Measurements from ENCODE around the gene CCDC68. TPM values are rescaled to one million over a fixed set of nuclear protein-coding genes. Genes with fewer than 3 reads are reported as not detected.
A peak's percentile ranks its signal among the peaks of the same experiment; 100 is the strongest.

The CCDC68 gene
- total RNA-seq, 1 experiment from 2014 or later = 3.1 TPM

- Histone ChIP-seq H3K9ac (ENCODE audit: low read length) (no peak overlapping the region), H3K9me3 (ENCODE audit: low read length) (no peaks in the 10 kb centered on the region), H3K4me2 (ENCODE audit: low read length) (peak overlapping the region; percentile 47), H3K27ac (ENCODE audit: low read length) (peak overlapping the region; percentile 56), H3K4me1 (ENCODE audit: insufficient read depth, low read length) (peaks cover 40% of the 10 kb centered on the region), H3F3A (ENCODE audit: low read length, unreplicated experiment) (peaks cover 3% of the 10 kb centered on the region), H3K79me2 (ENCODE audit: low read length) (no peaks in the 10 kb centered on the region), H3K4me3 (ENCODE audit: low read length) (peak overlapping the region; percentile 26; the same call in 1 of the 2 replicates), H4K20me1 (ENCODE audit: low read length) (no peaks in the 10 kb centered on the region), H3K9me2 (replicated peaks; ENCODE audit: low read length) (no peaks in the 10 kb centered on the region), H2AFZ (ENCODE audit: low read length) (0 out of 2 replicates have a peak overlapping the region, but pooled peaks have one; percentile 17), H3K36me3 (ENCODE audit: low read depth, low read length) (no peaks in the 10 kb centered on the region), H3K27me3 (ENCODE audit: low read length) (no peaks in the 10 kb centered on the region)
- no peak for TF ChIP-seq EZH2 (IDR thresholded peaks at IDR 0.05; ENCODE audit: low read length, unreplicated experiment)
- DNase-seq = peak; percentile 71
- no TSS peak for BruUV-seq (replicated peaks)
- ATAC-seq = peak; percentile 84
- ChIA-PET POLR2A (ENCODE audit: unreplicated experiment) (no interaction called here), CTCF (no interaction called here)
- intact Hi-C loops (cut with micrococcal nuclease) = loop anchor here (1.0 to 5.0 kb wide), 6 partner anchors 121 to 336 kb away; partner anchors contain the start of gene RAB27B
Measured at GRCh38 chr18:54948350-54948837, 10.9 kb downstream of the CCDC68 start.

- Histone ChIP-seq H3F3A (ENCODE audit: low read length, unreplicated experiment) (peaks cover 3% of the 10 kb centered on the region), H3K9me2 (replicated peaks; ENCODE audit: low read length) (no peaks in the 10 kb centered on the region), H3K4me1 (ENCODE audit: insufficient read depth, low read length) (peaks cover 40% of the 10 kb centered on the region), H3K79me2 (ENCODE audit: low read length) (no peaks in the 10 kb centered on the region), H3K9me3 (ENCODE audit: low read length) (no peaks in the 10 kb centered on the region), H3K27me3 (ENCODE audit: low read length) (no peaks in the 10 kb centered on the region), H3K36me3 (ENCODE audit: low read depth, low read length) (no peaks in the 10 kb centered on the region), H2AFZ (ENCODE audit: low read length) (no peak overlapping the region), H3K9ac (ENCODE audit: low read length) (no peak overlapping the region), H3K4me3 (ENCODE audit: low read length) (no peak overlapping the region), H4K20me1 (ENCODE audit: low read length) (no peaks in the 10 kb centered on the region), H3K4me2 (ENCODE audit: low read length) (peak overlapping the region; percentile 89; the same call in 1 of the 2 replicates), H3K27ac (ENCODE audit: low read length) (no peak overlapping the region)
- BruUV-seq (replicated peaks) = no TSS peak
- intact Hi-C loops (cut with micrococcal nuclease) = loop anchor here (5.0 kb wide), 2 partner anchors 120 to 335 kb away; partner anchors contain the start of gene RAB27B
- ATAC-seq (no peak), DNase-seq (peak; percentile 26)
- ChIA-PET POLR2A (ENCODE audit: unreplicated experiment) (interaction anchor here (0.6 kb wide), 1 partner anchor 49 kb away, joined by 4 read pairs; no protein-coding TSS in a partner anchor), CTCF (no interaction called here)
- TF ChIP-seq, protein P1, sequence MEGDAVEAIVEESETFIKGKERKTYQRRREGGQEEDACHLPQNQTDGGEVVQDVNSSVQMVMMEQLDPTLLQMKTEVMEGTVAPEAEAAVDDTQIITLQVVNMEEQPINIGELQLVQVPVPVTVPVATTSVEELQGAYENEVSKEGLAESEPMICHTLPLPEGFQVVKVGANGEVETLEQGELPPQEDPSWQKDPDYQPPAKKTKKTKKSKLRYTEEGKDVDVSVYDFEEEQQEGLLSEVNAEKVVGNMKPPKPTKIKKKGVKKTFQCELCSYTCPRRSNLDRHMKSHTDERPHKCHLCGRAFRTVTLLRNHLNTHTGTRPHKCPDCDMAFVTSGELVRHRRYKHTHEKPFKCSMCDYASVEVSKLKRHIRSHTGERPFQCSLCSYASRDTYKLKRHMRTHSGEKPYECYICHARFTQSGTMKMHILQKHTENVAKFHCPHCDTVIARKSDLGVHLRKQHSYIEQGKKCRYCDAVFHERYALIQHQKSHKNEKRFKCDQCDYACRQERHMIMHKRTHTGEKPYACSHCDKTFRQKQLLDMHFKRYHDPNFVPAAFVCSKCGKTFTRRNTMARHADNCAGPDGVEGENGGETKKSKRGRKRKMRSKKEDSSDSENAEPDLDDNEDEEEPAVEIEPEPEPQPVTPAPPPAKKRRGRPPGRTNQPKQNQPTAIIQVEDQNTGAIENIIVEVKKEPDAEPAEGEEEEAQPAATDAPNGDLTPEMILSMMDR (conservative IDR thresholded peaks at IDR 0.05; ENCODE audit: low read depth, low read length) = no peak
- no peak for TF ChIP-seq EZH2phosphoT487 (IDR thresholded peaks at IDR 0.05; ENCODE audit: borderline replicate concordance, low read length)
Measured at GRCh38 chr18:54947091-54947490, 12.2 kb downstream of the CCDC68 start.

- intact Hi-C loops (cut with micrococcal nuclease) = loop anchor here (5.0 kb wide), 2 partner anchors 119 to 334 kb away; partner anchors contain the start of gene RAB27B
- Histone ChIP-seq H3K27ac (ENCODE audit: low read length) (peak overlapping the region; percentile 71), H3K9me2 (replicated peaks; ENCODE audit: low read length) (no peaks in the 10 kb centered on the region), H3F3A (ENCODE audit: low read length, unreplicated experiment) (peaks cover 3% of the 10 kb centered on the region), H3K4me1 (ENCODE audit: insufficient read depth, low read length) (peaks cover 40% of the 10 kb centered on the region), H3K4me3 (ENCODE audit: low read length) (peak overlapping the region; percentile 78), H3K9ac (ENCODE audit: low read length) (peak overlapping the region; percentile 70), H3K79me2 (ENCODE audit: low read length) (no peaks in the 10 kb centered on the region), H2AFZ (ENCODE audit: low read length) (peak overlapping the region; percentile 80), H3K4me2 (ENCODE audit: low read length) (peak overlapping the region; percentile 89), H3K27me3 (ENCODE audit: low read length) (no peaks in the 10 kb centered on the region), H3K36me3 (ENCODE audit: low read depth, low read length) (no peaks in the 10 kb centered on the region), H3K9me3 (ENCODE audit: low read length) (no peaks in the 10 kb centered on the region), H4K20me1 (ENCODE audit: low read length) (no peaks in the 10 kb centered on the region)
- DNase-seq (peak; percentile 63), ATAC-seq (peak; percentile 38)
- TF ChIP-seq EZH2phosphoT487 (IDR thresholded peaks at IDR 0.05; ENCODE audit: borderline replicate concordance, low read length) = no peak
- no peak for TF ChIP-seq EZH2 (IDR thresholded peaks at IDR 0.05; ENCODE audit: low read length, unreplicated experiment)
- TF ChIP-seq, protein P1 (conservative IDR thresholded peaks at IDR 0.05; ENCODE audit: low read depth, low read length) = no peak
- ChIA-PET CTCF (no interaction called here), POLR2A (ENCODE audit: unreplicated experiment) (no interaction called here)
- BruUV-seq (replicated peaks) = no TSS peak
Measured at GRCh38 chr18:54946149-54946581, 13.1 kb downstream of the CCDC68 start.
